ENCODE measurements around the gene CETP. TPM values are rescaled to one million over a fixed set of nuclear protein-coding genes. Genes with fewer than 3 reads are reported as not detected.

The CETP gene
- not detected for total RNA-seq

GRCh38 chr16:56961851-56962281 lies at the start of gene CETP:
TSS of gene CETP (plus strand) at chr16:56961950. CDS start at chr16:56961980, 30 bp downstream.

GRCh38 chr16:56931892-56932720 lies 29.6 kb upstream of the CETP start, which contains the start of gene HERPUD1:
TSS of gene HERPUD1 (plus strand) at chr16:56932142. CDS start at chr16:56932245, 103 bp downstream.

GRCh38 chr16:56988948-56989945 lies 27.5 kb downstream of the CETP start, which contains the start of gene NLRC5:
TSS of gene NLRC5 (plus strand) at chr16:56989557. CDS start at chr16:57020713, 31,156 bp downstream.

Other genes with a start within 250 kb of the CETP start
- 10 to 100 TPM; 62.8 to 65.1 TPM for gene NUP93, start 231.8 kb upstream of the CETP start, total RNA-seq
- not detected for gene SLC12A3, start 96.7 kb upstream of the CETP start, total RNA-seq
- gene HERPUD1, start 29.8 kb upstream of the CETP start, total RNA-seq, result 100 to 1,000 TPM; 118 to 119 TPM
- gene NLRC5, start 27.6 kb downstream of the CETP start, total RNA-seq, result 100 to 1,000 TPM; 396 to 413 TPM
- 1 to 10 TPM; 7.3 to 7.7 TPM for gene CPNE2, start 130.6 kb downstream of the CETP start, total RNA-seq
- 100 to 1,000 TPM; 112 to 113 TPM for gene PSME3IP1, start 224.1 kb downstream of the CETP start, total RNA-seq
- 10 to 100 TPM; 30.2 to 31.6 TPM for gene RSPRY1, start 224.4 kb downstream of the CETP start, total RNA-seq